Inferior parietal cortex (tissue), 1 donor: ENCODE measurements around the gene ARHGAP6.
"Not testable (repeated sequence)": the region's sequence is repeated elsewhere in the genome, so short reads cannot be mapped to it uniquely, and the experiment has no call there.

ENCODE experiments used
- DNase-seq: peaks from one replicate; pipeline ENCODE4 v3.0.0-alpha.2; 2016; ENCODE audit errors: extremely low spot score

ARHGAP6 gene

GRCh38 chrX:11171956-11172355 lies 493.8 kb downstream of the ARHGAP6 start:
- no peak for DNase-seq

GRCh38 chrX:11164433-11164832 lies 501.3 kb downstream of the ARHGAP6 start:
- no peak for DNase-seq

GRCh38 chrX:11159149-11159548 lies 506.6 kb downstream of the ARHGAP6 start:
- no peak for DNase-seq

- no peak for DNase-seq
Measured at GRCh38 chrX:11151799-11152559, 513.7 kb downstream of the ARHGAP6 start.

GRCh38 chrX:11148401-11148800 lies 517.3 kb downstream of the ARHGAP6 start:
- DNase-seq, result no peak

GRCh38 chrX:11146411-11146810 lies 519.3 kb downstream of the ARHGAP6 start:
- no peak for DNase-seq

- DNase-seq, result peak; percentile 87
Measured at GRCh38 chrX:11143931-11144678, 521.6 kb downstream of the ARHGAP6 start.

GRCh38 chrX:11138498-11139390 lies 527.0 kb downstream of the ARHGAP6 start:
- DNase-seq, result no peak

GRCh38 chrX:11137543-11138139 lies 528.1 kb downstream of the ARHGAP6 start:
- DNase-seq, result peak; percentile 67

- no peak for DNase-seq
Measured at GRCh38 chrX:11135564-11136185, 530.0 kb downstream of the ARHGAP6 start.

GRCh38 chrX:11131146-11131545 lies 534.6 kb downstream of the ARHGAP6 start:
- no peak for DNase-seq

GRCh38 chrX:11130136-11130535 lies 535.6 kb downstream of the ARHGAP6 start:
- no peak for DNase-seq

- no peak for DNase-seq
Measured at GRCh38 chrX:11129534-11130105, 536.1 kb downstream of the ARHGAP6 start.

- no peak for DNase-seq
Measured at GRCh38 chrX:11125060-11125459, 540.7 kb downstream of the ARHGAP6 start.

GRCh38 chrX:11124112-11124511 lies 541.6 kb downstream of the ARHGAP6 start:
- DNase-seq, result no peak

GRCh38 chrX:11123087-11123486 lies 542.6 kb downstream of the ARHGAP6 start:
- not testable (repeated sequence) for DNase-seq

- DNase-seq, result no peak
Measured at GRCh38 chrX:11119313-11119943, 546.3 kb downstream of the ARHGAP6 start.

GRCh38 chrX:11117745-11118144 lies 548.0 kb downstream of the ARHGAP6 start:
- DNase-seq, result no peak

GRCh38 chrX:11113731-11114130 lies 552.0 kb downstream of the ARHGAP6 start:
- DNase-seq, result no peak

- no peak for DNase-seq
Measured at GRCh38 chrX:11111947-11112346, 553.8 kb downstream of the ARHGAP6 start.
